IMR-90 (cell line): ENCODE data around the gene PCDHA4. TPM values are rescaled to one million over a fixed set of nuclear protein-coding genes. Genes with fewer than 3 reads are reported as not detected.

Source experiments
- ATAC-seq: fragments of 200-7000 bp; cut with Tn5 transposase; 2 replicates; pipeline ENCODE4 v1.9.1; 2020; ENCODE audit warnings: low read depth, mild to moderate bottlenecking, moderate library complexity
- BruUV-seq: library from RNA; stranded (reverse); fragments of 400-500 nt; replicated peaks from 2 replicates; lab custom pipeline; 2021; lab: Mats Ljungman, UMichigan
- CTCF ChIA-PET: fragments of 300-600 bp; formaldehyde crosslinking; extraction: SDS; loops from one replicate; lab custom pipeline; 2021; ENCODE audit warnings: antibody characterized with exemption; lab: Yijun Ruan, JAX
- POLR2A ChIA-PET: fragments of 300-600 bp; sonication (Branson Sonifier 250); formaldehyde crosslinking; loops from one replicate; lab custom pipeline; 2022; ENCODE audit warnings: antibody characterized with exemption; ENCODE audit not compliant: unreplicated experiment; lab: Charles Lee
- DNase-seq: peaks from one replicate; pipeline ENCODE4 v3.0.0; 2013
- H2AFZ ChIP-seq: replicated peaks from 2 replicates; pipeline ENCODE3; 2013; ENCODE audit warnings: low read length, mild to moderate bottlenecking; ENCODE audit not compliant: poor library complexity
- H2AK5ac ChIP-seq: 2 replicates; pipeline ENCODE4 v1.6.1; 2013; ENCODE audit warnings: low read depth, low read length, inconsistent platforms
- H2AK9ac ChIP-seq: replicated peaks from 2 replicates; pipeline ENCODE3; 2013; ENCODE audit warnings: mild to moderate bottlenecking, low read depth, low read length, moderate library complexity; ENCODE audit not compliant: poor library complexity
- H2BK120ac ChIP-seq: 2 replicates; pipeline ENCODE4 v1.6.1; 2013; ENCODE audit warnings: low read depth, low read length, inconsistent platforms
- H2BK15ac ChIP-seq: 3 replicates; pipeline ENCODE4 v1.6.1; 2013; ENCODE audit warnings: low read depth, low read length, inconsistent platforms
- H2BK20ac ChIP-seq: 2 replicates; pipeline ENCODE4 v1.6.1; 2013; ENCODE audit warnings: low read depth, mild to moderate bottlenecking, inconsistent platforms, low read length, moderate library complexity
- H2BK5ac ChIP-seq: 2 replicates; pipeline ENCODE4 v1.6.1; 2013; ENCODE audit warnings: mild to moderate bottlenecking, low read depth, low read length, inconsistent platforms; ENCODE audit not compliant: poor library complexity, severe bottlenecking
- H3K14ac ChIP-seq: replicated peaks from 2 replicates; pipeline ENCODE4 v1.6.1; 2013; ENCODE audit warnings: low read depth, low read length, inconsistent platforms
- H3K18ac ChIP-seq: 2 replicates; pipeline ENCODE4 v1.6.1; 2013; ENCODE audit warnings: low read depth, low read length, control low read depth
- H3K23ac ChIP-seq: 2 replicates; pipeline ENCODE4 v1.6.1; 2013; ENCODE audit warnings: low read depth, low read length, inconsistent platforms
- H3K27ac ChIP-seq: 2 replicates; pipeline ENCODE4 v1.5.1; 2013; ENCODE audit warnings: mild to moderate bottlenecking, control low read depth, low read length; ENCODE audit not compliant: insufficient read depth
- H3K27me3 ChIP-seq: 2 replicates; pipeline ENCODE4 v1.6.1; 2013; ENCODE audit warnings: low read length; ENCODE audit not compliant: control insufficient read depth, insufficient read depth
- H3K36me3 ChIP-seq: 2 replicates; pipeline ENCODE4 v1.6.1; 2013; ENCODE audit warnings: low read length, mixed read lengths; ENCODE audit not compliant: control insufficient read depth, insufficient read depth
- H3K4ac ChIP-seq: 2 replicates; pipeline ENCODE4 v1.6.1; 2013; ENCODE audit warnings: low read depth, low read length, inconsistent platforms
- H3K4me1 ChIP-seq: 2 replicates; pipeline ENCODE4 v1.6.1; 2013; ENCODE audit warnings: low read length, mixed read lengths; ENCODE audit not compliant: control insufficient read depth, insufficient read depth
- H3K4me2 ChIP-seq: 2 replicates; pipeline ENCODE4 v1.6.1; 2013; ENCODE audit warnings: low read depth, mild to moderate bottlenecking, control low read depth, low read length, moderate library complexity
- H3K4me3 ChIP-seq: 2 replicates; pipeline ENCODE4 v1.5.1; 2013; ENCODE audit warnings: low read depth, mild to moderate bottlenecking, control low read depth, low read length, moderate library complexity; ENCODE audit not compliant: insufficient read depth
- H3K56ac ChIP-seq: 2 replicates; pipeline ENCODE4 v1.6.1; 2013; ENCODE audit warnings: low read length, inconsistent platforms; ENCODE audit not compliant: insufficient read depth; ENCODE audit errors: extremely low read depth
- H3K79me1 ChIP-seq, 2 experiments: 2 replicates each; pipeline ENCODE4 v1.6.1; 2013; ENCODE audit warnings: low read length in 2 of 2, inconsistent platforms in 1 of 2, low read depth in 1 of 2
- H3K9ac ChIP-seq: 2 replicates; pipeline ENCODE4 v1.6.1; 2013; ENCODE audit warnings: low read depth, low read length, control low read depth
- H3K9me1 ChIP-seq: 2 replicates; pipeline ENCODE4 v1.6.1; 2013; ENCODE audit warnings: low read length, inconsistent platforms; ENCODE audit not compliant: insufficient read depth
- H3K9me3 ChIP-seq: 2 replicates; pipeline ENCODE4 v1.6.1; 2013; ENCODE audit warnings: low read length; ENCODE audit not compliant: control insufficient read depth, insufficient read depth
- H4K20me1 ChIP-seq: 2 replicates; pipeline ENCODE4 v1.6.1; 2013; ENCODE audit warnings: low read length, inconsistent platforms; ENCODE audit not compliant: insufficient read depth
- H4K5ac ChIP-seq: 2 replicates; pipeline ENCODE4 v1.6.1; 2013; ENCODE audit warnings: mild to moderate bottlenecking, low read depth, low read length, control low read depth
- H4K8ac ChIP-seq, 2 experiments: 2 replicates each; pipeline ENCODE4 v1.6.1; 2013; ENCODE audit warnings: low read depth in 2 of 2, low read length in 2 of 2, control low read depth in 1 of 2, inconsistent platforms in 1 of 2
- H4K91ac ChIP-seq: 2 replicates; pipeline ENCODE4 v1.6.1; 2013; ENCODE audit warnings: low read depth, low read length, inconsistent platforms; ENCODE audit not compliant: insufficient read depth
- BHLHE40 ChIP-seq: fragments of 150-350 bp; IDR thresholded peaks from 2 replicates; pipeline ENCODE4 v1.6.1; 2016; ENCODE audit warnings: mild to moderate bottlenecking, low read depth, low read length
- CEBPB ChIP-seq: IDR thresholded peaks from 2 replicates; pipeline ENCODE4 v1.6.1; 2012; ENCODE audit warnings: low read depth, low read length, improper control_type of control experiment
- CHD1 ChIP-seq: IDR thresholded peaks from 2 replicates; pipeline ENCODE4 v1.6.1; 2012; ENCODE audit warnings: low read depth, low read length, improper control_type of control experiment
- FOS ChIP-seq: fragments of 150-350 bp; IDR thresholded peaks from 2 replicates; pipeline ENCODE4 v1.6.1; 2016; ENCODE audit warnings: low read depth, low read length
- MAFK ChIP-seq: IDR thresholded peaks from 2 replicates; pipeline ENCODE4 v1.6.1; 2012; ENCODE audit warnings: low read depth, low read length, improper control_type of control experiment
- MAZ ChIP-seq: IDR thresholded peaks from 2 replicates; pipeline ENCODE4 v1.6.1; 2012; ENCODE audit warnings: low read depth, mild to moderate bottlenecking, low read length, improper control_type of control experiment, moderate library complexity, borderline replicate concordance
- MXI1 ChIP-seq: IDR thresholded peaks from 2 replicates; pipeline ENCODE4 v1.6.1; 2012; ENCODE audit warnings: low read depth, mild to moderate bottlenecking, low read length, moderate library complexity, borderline replicate concordance
- NFE2L2 ChIP-seq: fragments of 150-350 bp; IDR thresholded peaks from 2 replicates; pipeline ENCODE4 v1.6.1; 2016; ENCODE audit warnings: low read depth, mild to moderate bottlenecking, low read length
- POLR2A ChIP-seq: IDR thresholded peaks from 2 replicates; pipeline ENCODE4 v1.6.1; 2012; ENCODE audit warnings: mild to moderate bottlenecking, low read depth, low read length
- RAD21 ChIP-seq: IDR thresholded peaks from 2 replicates; pipeline ENCODE4 v1.6.1; 2012; ENCODE audit warnings: low read length, improper control_type of control experiment
- RCOR1 ChIP-seq: IDR thresholded peaks from 2 replicates; pipeline ENCODE4 v1.6.1; 2012; ENCODE audit warnings: mild to moderate bottlenecking, low read length, improper control_type of control experiment; ENCODE audit not compliant: insufficient replicate concordance
- RFX5 ChIP-seq: IDR thresholded peaks from 2 replicates; pipeline ENCODE4 v1.8.0; 2012; ENCODE audit warnings: low read depth, mild to moderate bottlenecking, low read length, moderate library complexity
- SMC3 ChIP-seq: fragments of 150-350 bp; IDR thresholded peaks from 2 replicates; pipeline ENCODE4 v1.6.1; 2016; ENCODE audit warnings: low read depth, mild to moderate bottlenecking, antibody characterized with exemption, low read length, moderate library complexity
- USF2 ChIP-seq: fragments of 150-350 bp; IDR thresholded peaks from 2 replicates; pipeline ENCODE4 v1.6.1; 2017; ENCODE audit warnings: mild to moderate bottlenecking, antibody characterized with exemption, low read length, low read depth
- WGBS, 2 experiments: methylation state at CpG; one replicate each; pipeline versions ENCODE4 v1.1.5 to v1.1.7; 2013; ENCODE audit warnings: missing lambda C conversion rate in 2 of 2; ENCODE audit not compliant: insufficient read length in 1 of 2; ENCODE audit errors: extremely low coverage in 2 of 2; 5-methylcytosine and 5-hydroxymethylcytosine counted together
- dilution Hi-C: fragments of 300-500 bp; cut with HindIII; formaldehyde crosslinking; loops from one replicate; pipeline ENCODE4 v1.14.3; 2018; ENCODE audit warnings: low sequenced_read_pairs; ENCODE audit not compliant: unreplicated experiment
- in situ Hi-C: fragments of 300-500 bp; cut with MboI; formaldehyde crosslinking; loops from 3 replicates; pipeline ENCODE4 v1.14.3; 2019; ENCODE audit warnings: low sequenced_read_pairs, inconsistent platforms, mixed read lengths
- intact Hi-C: fragments of 100-400 bp; cut with micrococcal nuclease; formaldehyde crosslinking; loops from 2 replicates; pipeline ENCODE4 v1.10.0; 2022
- polyA plus RNA-seq, 3 experiments: library from polyadenylated mRNA; depleted of rRNA; stranded (reverse); fragments of >200 nt; gene quantifications; 2 replicates each; pipeline ENCODE4 v1.2.3, GENCODE V29; 2012; ENCODE audit warnings: low replicate concordance in 1 of 3
- total RNA-seq: library from RNA; depleted of rRNA; stranded (reverse); fragments of >200 nt; gene quantifications from 2 replicates; pipeline ENCODE4 v1.2.3, GENCODE V29; 2012

Gene PCDHA4
- total and polyA plus RNA-seq, 2 of the 4 experiments (the other 2 are of a cell fraction) = under 0.01 to 0.02 TPM

DNA sequence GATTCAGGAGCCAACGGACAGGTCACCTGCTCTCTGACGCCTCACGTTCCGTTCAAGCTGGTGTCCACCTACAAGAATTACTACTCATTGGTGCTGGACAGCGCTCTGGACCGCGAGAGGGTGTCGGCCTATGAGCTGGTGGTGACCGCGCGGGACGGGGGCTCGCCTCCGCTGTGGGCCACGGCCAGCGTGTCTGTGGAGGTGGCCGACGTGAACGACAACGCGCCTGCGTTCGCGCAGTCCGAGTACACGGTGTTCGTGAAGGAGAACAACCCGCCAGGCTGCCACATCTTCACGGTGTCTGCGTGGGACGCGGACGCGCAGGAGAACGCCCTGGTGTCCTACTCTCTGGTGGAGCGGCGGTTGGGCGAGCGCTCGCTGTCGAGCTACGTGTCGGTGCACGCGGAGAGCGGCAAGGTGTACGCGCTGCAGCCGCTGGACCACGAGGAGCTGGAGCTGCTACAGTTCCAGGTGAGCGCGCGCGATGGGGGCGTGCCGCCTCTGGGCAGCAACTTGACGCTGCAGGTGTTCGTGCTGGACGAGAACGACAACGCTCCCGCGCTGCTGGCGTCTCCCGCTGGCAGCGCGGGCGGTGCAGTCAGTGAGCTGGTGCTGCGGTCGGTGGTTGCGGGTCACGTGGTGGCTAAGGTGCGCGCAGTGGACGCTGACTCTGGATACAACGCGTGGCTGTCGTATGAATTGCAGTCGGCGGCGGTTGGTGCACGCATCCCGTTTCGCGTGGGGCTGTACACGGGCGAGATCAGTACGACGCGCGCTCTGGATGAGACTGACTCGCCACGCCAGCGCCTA is 50.5 kb downstream of the PCDHA4 start:
- Histone ChIP-seq H3K4me3 (no peak overlapping the region), H2BK5ac (no peak overlapping the region), H2AK9ac (no peak overlapping the region), H3K4ac (no peak overlapping the region), H3K23ac (no peak overlapping the region), H3K9ac (no peak overlapping the region), H4K91ac (no peak overlapping the region), H3K9me1 (no peaks in the 10 kb centered on the region), H3K56ac (no peak overlapping the region), H3K4me1 (no peaks in the 10 kb centered on the region), H2AFZ (no peak overlapping the region), H2AK5ac (no peak overlapping the region), H2BK20ac (no peak overlapping the region), H3K36me3 (no peaks in the 10 kb centered on the region), H2BK120ac (no peak overlapping the region), H3K79me1 (no peaks in the 10 kb centered on the region), H3K14ac (no peak overlapping the region), H3K9me3 (peaks cover 29% of the 10 kb centered on the region), H3K18ac (no peak overlapping the region), H3K27ac (no peak overlapping the region), H2BK15ac (no peak overlapping the region), H3K4me2 (no peak overlapping the region), H3K27me3 (no peaks in the 10 kb centered on the region), H4K20me1 (no peaks in the 10 kb centered on the region), H4K8ac (no peak overlapping the region), H4K5ac (no peak overlapping the region)
- in situ Hi-C loops = no loop called here
- intact Hi-C loops = no loop called here
- TF ChIP-seq CHD1 = no peak
- no peak for TF ChIP-seq MAFK
- TF ChIP-seq RCOR1 = no peak
- no peak for TF ChIP-seq POLR2A
- TF ChIP-seq MXI1 = no peak
- no peak for TF ChIP-seq SMC3
- TF ChIP-seq MAZ = no peak
- no peak for TF ChIP-seq RAD21
- TF ChIP-seq BHLHE40 = no peak
- no peak for TF ChIP-seq CEBPB
- no peak for TF ChIP-seq USF2
- no peak for TF ChIP-seq FOS
- TF ChIP-seq RFX5 = no peak
- no peak for TF ChIP-seq NFE2L2
- no peak for ATAC-seq
- POLR2A ChIA-PET = no interaction called here
- CTCF ChIA-PET = no interaction called here
- BruUV-seq = no TSS peak
- DNase-seq = no peak
- 58% methylated on average over 38 of the region's 94 CpGs; no CpG with 5 or more reads in 1 of the 2 experiments for WGBS, 2 experiments
- dilution Hi-C loops = no loop called here
